Measurements from ENCODE around the gene PIWIL1.

DNA sequence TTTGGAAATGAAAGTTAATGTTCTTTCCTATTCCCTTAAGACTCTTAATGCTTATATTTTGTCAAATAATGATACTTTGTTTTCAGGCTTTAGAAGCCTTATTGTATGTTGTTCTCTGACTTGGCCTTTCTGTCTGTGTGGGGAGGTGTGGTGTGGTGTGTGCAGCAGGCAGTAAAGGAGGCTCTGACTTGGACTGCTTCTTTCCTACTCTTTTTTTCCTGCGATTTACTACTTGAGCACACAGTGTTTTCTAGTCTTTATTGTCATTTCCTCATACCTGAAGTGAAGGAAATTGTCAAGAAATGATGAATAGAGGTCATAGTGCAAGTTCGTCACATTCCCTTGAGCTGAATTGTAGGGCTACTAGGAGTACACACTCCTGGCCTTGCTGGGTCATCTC is 26.9 kb downstream of the PIWIL1 start:
- no peak for TF ChIP-seq POLR2A (IDR thresholded peaks at IDR 0.05; ENCODE audit: low read length)
- no peak for TF ChIP-seq GATA1 (IDR thresholded peaks at IDR 0.05; ENCODE audit: low read depth, low read length)

Data from erythroblast (primary cell).